OCI-LY7 (cell line): ENCODE data around the gene RBM23.

Experiments used
- CTCF ChIP-seq: fragments of 200-600 bp; sonication (generic); conservative IDR thresholded peaks from 2 replicates; pipeline ENCODE4 v1.5.1; 2014; ENCODE audit warnings: mild to moderate bottlenecking, antibody characterized with exemption, low read length, moderate library complexity, mixed read lengths
- EZH2phosphoT487 ChIP-seq: fragments of 200-600 bp; sonication (generic); IDR thresholded peaks from 2 replicates; pipeline ENCODE4 v1.6.1; 2018; ENCODE audit warnings: low read depth, borderline replicate concordance, mild to moderate bottlenecking, mixed run types, antibody characterized with exemption, low read length, moderate library complexity, mixed read lengths

DNA sequence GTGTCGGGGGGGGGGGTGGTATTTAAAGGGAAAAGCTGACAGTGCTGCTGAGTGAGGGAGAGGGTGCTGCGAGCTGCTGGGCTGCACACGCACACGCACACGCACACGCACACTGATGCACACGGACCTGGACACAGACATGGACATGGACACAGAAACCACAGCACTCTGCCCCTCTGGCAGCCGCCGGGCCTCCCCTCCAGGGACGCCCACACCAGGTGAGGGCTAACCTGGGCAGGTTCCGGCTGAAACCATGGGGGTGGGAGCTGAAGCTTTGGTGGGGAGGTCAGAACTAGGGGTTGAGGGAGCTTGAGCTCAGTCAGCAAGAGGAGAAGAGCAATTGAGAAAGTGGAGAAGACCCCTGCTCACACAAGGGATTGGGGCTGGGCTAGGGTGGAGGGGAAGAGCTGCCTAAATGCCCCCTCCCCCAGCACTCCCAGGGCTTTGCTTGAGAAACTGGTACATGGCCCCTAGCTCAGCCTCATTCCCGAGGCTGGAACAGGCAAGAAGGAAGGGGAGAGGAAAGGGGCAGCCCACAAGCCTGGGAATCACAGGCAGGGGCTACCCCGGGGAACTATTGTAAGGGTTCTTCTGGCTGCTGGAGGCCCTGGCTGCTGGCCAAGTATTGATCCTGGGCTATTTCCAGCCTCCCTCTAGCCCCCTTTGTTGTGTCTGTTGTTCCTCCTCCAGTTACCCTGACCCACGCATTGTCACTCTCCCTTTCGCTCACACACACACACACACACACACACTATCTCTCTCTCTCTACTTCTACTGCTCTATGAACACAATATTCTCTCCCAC lies 35.6 kb downstream of the RBM23 start, which contains the start of gene REM2:
- TF ChIP-seq CTCF (no peak), EZH2phosphoT487 (no peak)
